IMR-90 (cell line): ENCODE measurements around the gene ADAMTS17. TPM values are rescaled to one million over a fixed set of nuclear protein-coding genes. Genes with fewer than 3 reads are reported as not detected.

Source experiments
- ATAC-seq: fragments of 200-7000 bp; cut with Tn5 transposase; 2 replicates; pipeline ENCODE4 v1.9.1; 2020; ENCODE audit warnings: low read depth, mild to moderate bottlenecking, moderate library complexity
- BruUV-seq: library from RNA; stranded (reverse); fragments of 400-500 nt; replicated peaks from 2 replicates; lab custom pipeline; 2021; lab: Mats Ljungman, UMichigan
- CTCF ChIA-PET: fragments of 300-600 bp; formaldehyde crosslinking; extraction: SDS; loops from one replicate; lab custom pipeline; 2021; ENCODE audit warnings: antibody characterized with exemption; lab: Yijun Ruan, JAX
- POLR2A ChIA-PET: fragments of 300-600 bp; sonication (Branson Sonifier 250); formaldehyde crosslinking; loops from one replicate; lab custom pipeline; 2022; ENCODE audit warnings: antibody characterized with exemption; ENCODE audit not compliant: unreplicated experiment; lab: Charles Lee
- DNase-seq: peaks from one replicate; pipeline ENCODE4 v3.0.0; 2013
- H2AFZ ChIP-seq: replicated peaks from 2 replicates; pipeline ENCODE3; 2013; ENCODE audit warnings: low read length, mild to moderate bottlenecking; ENCODE audit not compliant: poor library complexity
- H2AK5ac ChIP-seq: 2 replicates; pipeline ENCODE4 v1.6.1; 2013; ENCODE audit warnings: low read depth, low read length, inconsistent platforms
- H2AK9ac ChIP-seq: replicated peaks from 2 replicates; pipeline ENCODE3; 2013; ENCODE audit warnings: mild to moderate bottlenecking, low read depth, low read length, moderate library complexity; ENCODE audit not compliant: poor library complexity
- H2BK120ac ChIP-seq: 2 replicates; pipeline ENCODE4 v1.6.1; 2013; ENCODE audit warnings: low read depth, low read length, inconsistent platforms
- H2BK15ac ChIP-seq: 3 replicates; pipeline ENCODE4 v1.6.1; 2013; ENCODE audit warnings: low read depth, low read length, inconsistent platforms
- H2BK20ac ChIP-seq: 2 replicates; pipeline ENCODE4 v1.6.1; 2013; ENCODE audit warnings: low read depth, mild to moderate bottlenecking, inconsistent platforms, low read length, moderate library complexity
- H2BK5ac ChIP-seq: 2 replicates; pipeline ENCODE4 v1.6.1; 2013; ENCODE audit warnings: mild to moderate bottlenecking, low read depth, low read length, inconsistent platforms; ENCODE audit not compliant: poor library complexity, severe bottlenecking
- H3K14ac ChIP-seq: replicated peaks from 2 replicates; pipeline ENCODE4 v1.6.1; 2013; ENCODE audit warnings: low read depth, low read length, inconsistent platforms
- H3K18ac ChIP-seq: 2 replicates; pipeline ENCODE4 v1.6.1; 2013; ENCODE audit warnings: low read depth, low read length, control low read depth
- H3K23ac ChIP-seq: 2 replicates; pipeline ENCODE4 v1.6.1; 2013; ENCODE audit warnings: low read depth, low read length, inconsistent platforms
- H3K27ac ChIP-seq: 2 replicates; pipeline ENCODE4 v1.5.1; 2013; ENCODE audit warnings: mild to moderate bottlenecking, control low read depth, low read length; ENCODE audit not compliant: insufficient read depth
- H3K27me3 ChIP-seq: 2 replicates; pipeline ENCODE4 v1.6.1; 2013; ENCODE audit warnings: low read length; ENCODE audit not compliant: control insufficient read depth, insufficient read depth
- H3K36me3 ChIP-seq: 2 replicates; pipeline ENCODE4 v1.6.1; 2013; ENCODE audit warnings: low read length, mixed read lengths; ENCODE audit not compliant: control insufficient read depth, insufficient read depth
- H3K4ac ChIP-seq: 2 replicates; pipeline ENCODE4 v1.6.1; 2013; ENCODE audit warnings: low read depth, low read length, inconsistent platforms
- H3K4me1 ChIP-seq: 2 replicates; pipeline ENCODE4 v1.6.1; 2013; ENCODE audit warnings: low read length, mixed read lengths; ENCODE audit not compliant: control insufficient read depth, insufficient read depth
- H3K4me2 ChIP-seq: 2 replicates; pipeline ENCODE4 v1.6.1; 2013; ENCODE audit warnings: low read depth, mild to moderate bottlenecking, control low read depth, low read length, moderate library complexity
- H3K4me3 ChIP-seq: 2 replicates; pipeline ENCODE4 v1.5.1; 2013; ENCODE audit warnings: low read depth, mild to moderate bottlenecking, control low read depth, low read length, moderate library complexity; ENCODE audit not compliant: insufficient read depth
- H3K56ac ChIP-seq: 2 replicates; pipeline ENCODE4 v1.6.1; 2013; ENCODE audit warnings: low read length, inconsistent platforms; ENCODE audit not compliant: insufficient read depth; ENCODE audit errors: extremely low read depth
- H3K79me1 ChIP-seq, 2 experiments: 2 replicates each; pipeline ENCODE4 v1.6.1; 2013; ENCODE audit warnings: low read length in 2 of 2, inconsistent platforms in 1 of 2, low read depth in 1 of 2
- H3K9ac ChIP-seq: 2 replicates; pipeline ENCODE4 v1.6.1; 2013; ENCODE audit warnings: low read depth, low read length, control low read depth
- H3K9me1 ChIP-seq: 2 replicates; pipeline ENCODE4 v1.6.1; 2013; ENCODE audit warnings: low read length, inconsistent platforms; ENCODE audit not compliant: insufficient read depth
- H3K9me3 ChIP-seq: 2 replicates; pipeline ENCODE4 v1.6.1; 2013; ENCODE audit warnings: low read length; ENCODE audit not compliant: control insufficient read depth, insufficient read depth
- H4K20me1 ChIP-seq: 2 replicates; pipeline ENCODE4 v1.6.1; 2013; ENCODE audit warnings: low read length, inconsistent platforms; ENCODE audit not compliant: insufficient read depth
- H4K5ac ChIP-seq: 2 replicates; pipeline ENCODE4 v1.6.1; 2013; ENCODE audit warnings: mild to moderate bottlenecking, low read depth, low read length, control low read depth
- H4K8ac ChIP-seq, 2 experiments: 2 replicates each; pipeline ENCODE4 v1.6.1; 2013; ENCODE audit warnings: low read depth in 2 of 2, low read length in 2 of 2, control low read depth in 1 of 2, inconsistent platforms in 1 of 2
- H4K91ac ChIP-seq: 2 replicates; pipeline ENCODE4 v1.6.1; 2013; ENCODE audit warnings: low read depth, low read length, inconsistent platforms; ENCODE audit not compliant: insufficient read depth
- BHLHE40 ChIP-seq: fragments of 150-350 bp; IDR thresholded peaks from 2 replicates; pipeline ENCODE4 v1.6.1; 2016; ENCODE audit warnings: mild to moderate bottlenecking, low read depth, low read length
- CHD1 ChIP-seq: IDR thresholded peaks from 2 replicates; pipeline ENCODE4 v1.6.1; 2012; ENCODE audit warnings: low read depth, low read length, improper control_type of control experiment
- ELK1 ChIP-seq: fragments of 150-350 bp; IDR thresholded peaks from 2 replicates; pipeline ENCODE4 v1.6.1; 2016; ENCODE audit warnings: low read depth, mild to moderate bottlenecking, low read length, moderate library complexity, borderline replicate concordance
- FOS ChIP-seq: fragments of 150-350 bp; IDR thresholded peaks from 2 replicates; pipeline ENCODE4 v1.6.1; 2016; ENCODE audit warnings: low read depth, low read length
- MAZ ChIP-seq: IDR thresholded peaks from 2 replicates; pipeline ENCODE4 v1.6.1; 2012; ENCODE audit warnings: low read depth, mild to moderate bottlenecking, low read length, improper control_type of control experiment, moderate library complexity, borderline replicate concordance
- MXI1 ChIP-seq: IDR thresholded peaks from 2 replicates; pipeline ENCODE4 v1.6.1; 2012; ENCODE audit warnings: low read depth, mild to moderate bottlenecking, low read length, moderate library complexity, borderline replicate concordance
- NFE2L2 ChIP-seq: fragments of 150-350 bp; IDR thresholded peaks from 2 replicates; pipeline ENCODE4 v1.6.1; 2016; ENCODE audit warnings: low read depth, mild to moderate bottlenecking, low read length
- POLR2A ChIP-seq: IDR thresholded peaks from 2 replicates; pipeline ENCODE4 v1.6.1; 2012; ENCODE audit warnings: mild to moderate bottlenecking, low read depth, low read length
- RCOR1 ChIP-seq: IDR thresholded peaks from 2 replicates; pipeline ENCODE4 v1.6.1; 2012; ENCODE audit warnings: mild to moderate bottlenecking, low read length, improper control_type of control experiment; ENCODE audit not compliant: insufficient replicate concordance
- RFX5 ChIP-seq: IDR thresholded peaks from 2 replicates; pipeline ENCODE4 v1.8.0; 2012; ENCODE audit warnings: low read depth, mild to moderate bottlenecking, low read length, moderate library complexity
- WGBS, 2 experiments: methylation state at CpG; one replicate each; pipeline versions ENCODE4 v1.1.5 to v1.1.7; 2013; ENCODE audit warnings: missing lambda C conversion rate in 2 of 2; ENCODE audit not compliant: insufficient read length in 1 of 2; ENCODE audit errors: extremely low coverage in 2 of 2; 5-methylcytosine and 5-hydroxymethylcytosine counted together
- dilution Hi-C: fragments of 300-500 bp; cut with HindIII; formaldehyde crosslinking; loops from one replicate; pipeline ENCODE4 v1.14.3; 2018; ENCODE audit warnings: low sequenced_read_pairs; ENCODE audit not compliant: unreplicated experiment
- in situ Hi-C: fragments of 300-500 bp; cut with MboI; formaldehyde crosslinking; loops from 3 replicates; pipeline ENCODE4 v1.14.3; 2019; ENCODE audit warnings: low sequenced_read_pairs, inconsistent platforms, mixed read lengths
- intact Hi-C: fragments of 100-400 bp; cut with micrococcal nuclease; formaldehyde crosslinking; loops from 2 replicates; pipeline ENCODE4 v1.10.0; 2022
- polyA plus RNA-seq, 3 experiments: library from polyadenylated mRNA; depleted of rRNA; stranded (reverse); fragments of >200 nt; gene quantifications; 2 replicates each; pipeline ENCODE4 v1.2.3, GENCODE V29; 2012; ENCODE audit warnings: low replicate concordance in 1 of 3
- total RNA-seq: library from RNA; depleted of rRNA; stranded (reverse); fragments of >200 nt; gene quantifications from 2 replicates; pipeline ENCODE4 v1.2.3, GENCODE V29; 2012

Gene ADAMTS17
- total and polyA plus RNA-seq, 2 of the 4 experiments (the other 2 are of a cell fraction), result 0.03 TPM; not detected in 1

DNA sequence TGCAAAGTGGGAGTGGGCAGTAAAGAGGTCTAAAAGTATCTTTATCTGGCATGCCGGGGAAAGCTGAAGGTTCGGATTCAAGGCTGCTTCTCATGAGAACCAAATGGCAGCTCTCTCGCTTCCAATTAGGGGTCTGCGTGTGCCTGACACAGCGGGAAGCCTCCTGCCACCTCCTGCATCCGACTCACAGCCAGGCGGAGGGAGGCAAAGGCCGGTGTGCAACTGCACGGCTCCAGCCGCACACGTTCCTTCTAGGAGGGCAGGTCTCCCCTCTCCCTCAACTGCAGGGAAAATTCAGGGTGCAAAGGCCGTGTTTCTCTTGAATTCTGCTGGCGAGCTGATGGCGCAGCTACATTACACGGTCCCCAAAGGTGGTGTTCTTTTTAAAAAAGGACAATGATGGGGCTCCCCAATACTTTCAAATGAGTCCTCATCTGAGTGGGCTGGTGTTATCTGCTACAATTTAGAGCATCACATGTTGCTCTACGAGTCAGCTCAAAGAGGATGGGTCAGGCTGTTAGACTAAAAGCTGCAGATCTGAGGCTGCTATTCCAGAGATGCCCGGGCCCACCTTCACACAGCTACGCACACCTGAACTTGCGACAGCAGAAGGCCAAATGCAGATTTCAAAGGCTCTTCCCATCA, 226.6 kb downstream of the ADAMTS17 start:
- 76% methylated on average over 5 of the region's 19 CpGs; no CpG with 5 or more reads in 1 of the 2 experiments for WGBS, 2 experiments
- Histone ChIP-seq H2BK20ac (peak overlapping the region; percentile 87), H3K23ac (peak overlapping the region; percentile 77; the same call in 1 of the 2 replicates), H3K56ac (peak overlapping the region; percentile 54; the same call in 1 of the 2 replicates), H3K9me3 (peaks cover under 1% of the 10 kb centered on the region; the same call in 1 of the 2 replicates), H2BK15ac (peak overlapping the region; percentile 89; the same call in 2 of the 3 replicates), H2AK9ac (peak overlapping the region; percentile 0), H3K36me3 (no peaks in the 10 kb centered on the region), H3K18ac (peak overlapping the region; percentile 4; the same call in 1 of the 2 replicates), H2BK120ac (peak overlapping the region; percentile 96), H3K4me1 (peaks cover 32% of the 10 kb centered on the region), H2BK5ac (peak overlapping the region; percentile 48), H3K14ac (peak overlapping the region; percentile 89), H3K9me1 (peaks cover 32% of the 10 kb centered on the region), H3K27me3 (no peaks in the 10 kb centered on the region), H4K20me1 (no peaks in the 10 kb centered on the region), H3K4me3 (no peak overlapping the region), H3K27ac (peak overlapping the region; percentile 19; the same call in 1 of the 2 replicates), H3K4ac (peak overlapping the region; percentile 89), H3K79me1 (no peaks in the 10 kb centered on the region), H4K91ac (peak overlapping the region; percentile 91), H2AFZ (peak overlapping the region; percentile 83), H3K4me2 (0 out of 2 replicates have a peak overlapping the region, but pooled peaks have one; percentile 8), H3K9ac (no peak overlapping the region), H2AK5ac (peak overlapping the region; percentile 95), H4K5ac (no peak overlapping the region; the same call in 1 of the 2 replicates), H4K8ac (peak overlapping the region; percentile 84 to 94)
- BruUV-seq, result no TSS peak
- ATAC-seq (no peak), DNase-seq (no peak)
- intact Hi-C loops (no loop called here), in situ Hi-C loops (loop anchor here (25.0 kb wide), 1 partner anchor 853 kb away; the partner anchor contains the start of gene LRRC28), dilution Hi-C loops (no loop called here)
- ChIA-PET CTCF (no interaction called here), POLR2A (no interaction called here)
- TF ChIP-seq CHD1, result no peak
- TF ChIP-seq RFX5, result no peak
- TF ChIP-seq BHLHE40, result no peak
- TF ChIP-seq MXI1, result no peak
- no peak for TF ChIP-seq ELK1
- no peak for TF ChIP-seq NFE2L2
- no peak for TF ChIP-seq FOS
- no peak for TF ChIP-seq MAZ
- TF ChIP-seq POLR2A, result no peak
- no peak for TF ChIP-seq RCOR1
